HG02571 (cell line): ENCODE results near the gene MORC1.
"Not testable (repeated sequence)": the region's sequence is repeated elsewhere in the genome, so short reads cannot be mapped to it uniquely, and the experiment has no call there.

ENCODE experiments used
- ATAC-seq: cut with Tn5 transposase; IDR thresholded peaks from one replicate; pipeline ENCODE4 v1.9.1; 2021; ENCODE audit warnings: mild to moderate bottlenecking, moderate library complexity; ENCODE audit not compliant: unreplicated experiment

The MORC1 gene

GRCh38 chr3:109109574-109109973 lies 8.4 kb downstream of the MORC1 start:
- ATAC-seq = no peak

GRCh38 chr3:109098079-109098644 lies 19.8 kb downstream of the MORC1 start:
- no peak for ATAC-seq

GRCh38 chr3:109095166-109095565 lies 22.8 kb downstream of the MORC1 start:
- no peak for ATAC-seq

- ATAC-seq = no peak
Observed at GRCh38 chr3:109093561-109093960, 24.4 kb downstream of the MORC1 start.

- no peak for ATAC-seq
Observed at GRCh38 chr3:109091846-109092245, 26.1 kb downstream of the MORC1 start.

- no peak for ATAC-seq
Observed at GRCh38 chr3:109089265-109089664, 28.7 kb downstream of the MORC1 start.

- ATAC-seq = peak; percentile 100
Observed at GRCh38 chr3:109081746-109082510, 36.0 kb downstream of the MORC1 start.

GRCh38 chr3:109080090-109080489 lies 37.8 kb downstream of the MORC1 start:
- ATAC-seq = not testable (repeated sequence)

- no peak for ATAC-seq
Observed at GRCh38 chr3:109073116-109073515, 44.8 kb downstream of the MORC1 start.

GRCh38 chr3:109072194-109072593 lies 45.7 kb downstream of the MORC1 start:
- peak; percentile 78 for ATAC-seq

GRCh38 chr3:109071350-109072142 lies 46.4 kb downstream of the MORC1 start:
- no peak for ATAC-seq

GRCh38 chr3:109070211-109070610 lies 47.7 kb downstream of the MORC1 start:
- ATAC-seq = no peak

GRCh38 chr3:109066864-109067263 lies 51.1 kb downstream of the MORC1 start:
- ATAC-seq = no peak

GRCh38 chr3:109059264-109059663 lies 58.7 kb downstream of the MORC1 start:
- peak; percentile 66 for ATAC-seq

GRCh38 chr3:109057616-109058015 lies 60.3 kb downstream of the MORC1 start:
- no peak for ATAC-seq

- no peak for ATAC-seq
Observed at GRCh38 chr3:109057056-109057455, 60.9 kb downstream of the MORC1 start.

GRCh38 chr3:109050591-109051167 lies 67.3 kb downstream of the MORC1 start:
- ATAC-seq = no peak

GRCh38 chr3:109047366-109047765 lies 70.6 kb downstream of the MORC1 start:
- ATAC-seq = no peak

- no peak for ATAC-seq
Observed at GRCh38 chr3:109045271-109046040, 72.5 kb downstream of the MORC1 start.

GRCh38 chr3:109035082-109035481 lies 82.9 kb downstream of the MORC1 start:
- no peak for ATAC-seq
